Kasumi-1 (cell line): ENCODE measurements around the gene BORCS6.

Source experiments
- DNase-seq, 2 experiments: peaks; one replicate each; lab custom pipeline; 2025; lab: John Stamatoyannopoulos, UW

BORCS6 gene

DNA sequence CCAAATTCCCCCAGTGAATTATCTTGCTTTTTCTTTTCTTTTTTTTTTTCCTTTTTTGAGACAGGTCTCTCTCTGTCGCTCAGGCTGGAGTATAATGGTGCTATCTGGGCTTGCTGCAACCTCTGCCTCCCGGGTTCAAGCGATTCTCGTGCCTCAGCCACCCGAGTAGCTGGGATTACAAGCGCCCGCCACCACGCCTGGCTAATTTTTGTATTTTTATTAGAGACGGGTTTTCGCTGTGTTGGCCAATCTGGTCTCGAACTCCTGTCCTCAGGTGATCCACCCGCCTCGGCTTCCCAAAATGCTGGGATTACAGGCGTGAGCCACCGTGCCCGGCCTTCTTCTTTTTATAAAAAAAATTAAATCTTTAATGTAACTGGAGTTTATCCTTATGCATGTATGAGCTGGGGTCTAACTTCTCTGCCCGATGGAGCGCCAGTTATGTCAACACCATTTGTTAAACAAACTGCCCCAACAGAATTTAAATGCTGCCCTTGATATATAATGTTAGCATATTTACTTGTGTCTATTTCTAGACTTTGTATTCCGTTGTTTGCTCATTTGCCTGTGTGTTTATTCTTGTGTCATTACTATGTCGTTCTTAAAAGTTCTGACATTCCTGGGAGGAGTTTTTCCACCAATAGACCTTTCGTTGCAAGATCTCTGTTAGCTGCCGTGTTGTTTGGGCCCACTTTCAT lies 20.9 kb upstream of the BORCS6 start:
- DNase-seq: no peak

GRCh38 chr17:8209907-8210760 lies 20.2 kb upstream of the BORCS6 start, which contains the start of gene AURKB:
Gene AURKB, minus strand, starts transcription at chr17:8210575. Its CDS starts 351 bp downstream, at chr17:8210224.
- DNase-seq: peak; percentile 68 to 82

GRCh38 chr17:8206536-8206935 lies 16.6 kb upstream of the BORCS6 start:
- DNase-seq: no peak

- DNase-seq: no peak
These were observed 15.0 kb upstream of the BORCS6 start for GRCh38 chr17:8204761-8205555.

- peak; percentile 85 to 88 for DNase-seq
These were observed 2.3 kb upstream of the BORCS6 start for GRCh38 chr17:8192070-8192815.

DNA sequence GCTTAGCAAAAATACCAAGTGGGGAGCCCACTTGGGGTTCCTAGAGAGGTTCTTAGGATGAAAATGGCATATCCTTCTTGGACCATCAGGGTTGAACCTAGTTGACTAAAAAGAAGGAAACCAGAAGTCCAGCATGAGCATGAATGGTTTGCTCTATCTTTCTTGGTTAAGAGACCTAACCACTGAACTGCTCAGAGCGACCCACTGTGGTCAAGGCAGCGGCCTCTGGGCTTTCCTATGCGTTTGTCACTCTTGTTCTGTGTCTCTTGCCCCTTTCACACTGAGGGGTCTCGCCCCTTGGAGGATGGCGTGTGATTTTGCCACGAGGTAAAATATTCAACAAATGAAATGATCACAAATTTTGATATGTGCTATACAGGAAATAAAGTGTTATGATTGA lies 526 bp upstream of the BORCS6 start:
- DNase-seq: no peak

DNA sequence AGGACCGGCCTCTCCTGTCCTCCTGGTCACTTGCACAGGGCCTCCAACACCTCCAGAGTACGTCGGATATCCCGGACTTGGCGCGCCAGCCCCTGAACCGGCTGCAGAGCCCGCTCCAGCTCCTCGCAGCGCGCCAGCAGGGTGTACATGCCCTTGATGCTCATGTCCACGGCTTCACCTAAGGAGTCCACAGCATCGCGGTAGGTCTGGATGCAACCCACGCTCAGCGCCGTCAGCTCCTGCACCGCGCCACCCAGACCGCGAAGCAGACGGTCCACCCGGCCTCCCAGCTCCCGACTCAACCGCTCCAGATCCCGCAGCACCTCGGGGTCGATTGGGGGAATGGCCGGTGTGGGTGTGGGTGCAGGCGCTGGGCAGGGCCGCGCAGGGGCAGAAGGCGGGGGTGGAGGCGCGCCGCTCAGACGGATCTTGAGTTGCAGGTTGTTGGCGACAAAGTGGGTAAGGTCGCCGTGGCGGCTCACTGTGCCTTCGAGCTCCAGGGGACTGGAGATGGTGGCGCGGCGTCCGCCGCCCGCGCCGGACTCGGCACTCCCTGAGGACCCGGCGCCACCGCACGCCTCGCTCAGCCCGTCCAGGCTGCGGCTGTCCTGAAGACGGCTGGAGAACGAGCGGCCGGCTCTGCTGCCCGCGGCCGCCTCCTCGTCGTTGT lies 804 bp downstream of the BORCS6 start:
- no peak for DNase-seq

GRCh38 chr17:8188263-8188839 lies 1.6 kb downstream of the BORCS6 start:
- DNase-seq: no peak

DNA sequence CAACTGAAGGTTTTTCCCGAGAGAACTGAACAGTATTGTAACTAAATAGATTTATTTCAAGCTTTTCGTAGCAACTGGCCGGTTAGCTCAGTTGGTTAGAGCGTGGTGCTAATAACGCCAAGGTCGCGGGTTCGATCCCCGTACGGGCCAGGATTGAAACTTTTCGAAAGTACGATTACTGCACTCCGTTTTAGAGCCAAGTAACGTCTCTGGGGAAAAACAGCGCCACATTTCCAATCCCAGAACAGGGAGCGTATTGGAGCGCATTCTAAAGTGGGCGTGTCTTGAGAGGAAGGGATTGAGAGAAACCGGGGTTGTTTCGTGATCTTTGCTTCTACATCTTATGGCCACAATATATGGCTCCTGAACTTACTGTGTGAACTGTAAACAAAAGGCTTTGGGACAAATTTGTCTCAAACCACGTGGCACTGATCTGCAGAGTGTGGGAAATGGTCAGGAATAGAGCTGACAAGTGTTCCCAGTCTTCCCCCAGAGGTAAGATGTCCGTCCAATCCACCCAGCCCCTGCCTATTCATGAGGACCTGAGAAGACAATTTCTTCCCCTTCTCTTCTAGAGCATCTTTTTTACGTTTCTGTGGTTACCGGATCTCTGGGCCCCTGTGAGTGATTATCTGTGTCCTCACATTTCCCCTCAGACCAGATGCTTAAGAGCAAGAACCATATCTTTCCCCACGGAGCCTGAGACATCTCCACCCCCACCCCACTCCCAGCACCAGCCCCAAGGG lies 2.3 kb downstream of the BORCS6 start:
- peak; percentile 89 to 91 for DNase-seq

- DNase-seq: peak; percentile 80 to 88
These were observed 3.0 kb downstream of the BORCS6 start for GRCh38 chr17:8186787-8187516.

- no peak for DNase-seq
These were observed 3.6 kb downstream of the BORCS6 start for GRCh38 chr17:8186446-8186786.

DNA sequence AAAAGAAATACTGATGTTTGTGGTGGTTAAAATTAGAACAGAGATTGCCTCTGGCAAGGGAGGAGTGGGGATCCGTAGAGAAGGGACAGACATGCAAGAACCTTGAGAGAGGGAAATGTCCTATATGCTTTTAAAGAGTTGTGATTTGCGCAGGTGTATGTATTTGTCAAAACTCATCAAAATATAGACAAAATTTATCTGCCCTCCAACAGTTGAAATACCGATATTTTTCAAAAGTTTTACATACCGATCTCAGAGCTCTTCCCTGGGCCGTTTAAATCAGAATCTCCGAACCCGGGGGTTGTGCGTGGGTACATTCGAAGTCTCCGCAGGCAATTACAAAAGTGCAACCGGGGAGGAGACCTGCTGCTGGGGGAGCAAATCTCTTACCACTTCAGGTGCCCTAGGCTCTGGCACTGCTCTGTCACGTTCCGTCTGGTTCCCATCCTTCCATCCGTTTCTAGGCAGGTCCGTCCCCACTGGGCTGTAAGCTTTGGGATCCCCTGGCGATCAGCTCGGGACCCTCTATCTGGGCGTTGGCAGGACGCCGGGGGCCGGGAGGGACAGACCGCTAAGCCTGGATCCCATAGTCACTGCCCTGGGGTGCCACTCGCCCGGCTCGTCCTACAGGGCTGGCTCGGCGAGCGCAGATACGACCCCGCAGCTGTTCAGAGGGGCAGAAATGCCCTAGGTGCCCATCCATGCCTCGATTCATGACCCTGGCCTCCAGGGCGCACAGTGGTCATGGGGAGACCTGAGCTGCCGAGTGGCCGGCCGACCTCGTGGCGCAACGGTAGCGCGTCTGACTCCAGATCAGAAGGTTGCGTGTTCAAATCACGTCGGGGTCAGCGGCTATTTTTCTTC lies 4.2 kb downstream of the BORCS6 start:
- DNase-seq: peak; percentile 26 to 34

DNA sequence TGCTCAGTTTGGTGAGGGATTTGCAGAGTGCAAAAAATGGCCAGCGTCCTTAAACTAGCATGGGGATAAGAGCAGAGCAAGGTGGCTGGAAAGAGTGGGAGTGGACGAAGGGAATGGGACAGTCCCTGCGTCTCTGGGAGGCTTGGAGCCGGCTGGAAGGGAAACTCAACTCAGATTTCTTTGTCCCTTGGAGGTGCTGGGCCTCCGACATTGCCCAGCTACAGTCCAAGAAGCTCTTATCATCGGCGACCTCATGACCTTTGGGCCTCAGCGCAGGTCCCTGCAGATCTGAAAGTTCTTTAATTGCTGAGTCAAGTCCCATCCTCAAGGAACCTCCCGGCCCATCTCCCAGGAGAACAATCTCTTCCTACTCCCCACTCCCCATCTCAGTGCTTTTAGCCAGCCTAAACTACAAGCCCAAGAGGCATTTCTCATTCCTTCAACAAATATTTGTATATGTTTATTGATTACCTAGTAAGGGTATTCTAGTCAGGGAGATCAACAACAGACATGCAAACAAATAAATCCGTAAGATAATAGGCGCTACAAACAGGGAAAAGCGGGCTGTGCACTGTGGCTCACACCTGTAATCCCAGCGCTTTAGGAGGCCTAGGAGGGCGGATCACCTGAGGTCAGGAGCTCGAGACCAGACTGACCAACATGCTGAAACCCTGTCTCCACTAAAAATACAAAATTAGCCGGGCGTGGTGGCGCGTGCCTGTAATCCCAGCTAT lies 12.8 kb downstream of the BORCS6 start:
- DNase-seq: no peak

DNA sequence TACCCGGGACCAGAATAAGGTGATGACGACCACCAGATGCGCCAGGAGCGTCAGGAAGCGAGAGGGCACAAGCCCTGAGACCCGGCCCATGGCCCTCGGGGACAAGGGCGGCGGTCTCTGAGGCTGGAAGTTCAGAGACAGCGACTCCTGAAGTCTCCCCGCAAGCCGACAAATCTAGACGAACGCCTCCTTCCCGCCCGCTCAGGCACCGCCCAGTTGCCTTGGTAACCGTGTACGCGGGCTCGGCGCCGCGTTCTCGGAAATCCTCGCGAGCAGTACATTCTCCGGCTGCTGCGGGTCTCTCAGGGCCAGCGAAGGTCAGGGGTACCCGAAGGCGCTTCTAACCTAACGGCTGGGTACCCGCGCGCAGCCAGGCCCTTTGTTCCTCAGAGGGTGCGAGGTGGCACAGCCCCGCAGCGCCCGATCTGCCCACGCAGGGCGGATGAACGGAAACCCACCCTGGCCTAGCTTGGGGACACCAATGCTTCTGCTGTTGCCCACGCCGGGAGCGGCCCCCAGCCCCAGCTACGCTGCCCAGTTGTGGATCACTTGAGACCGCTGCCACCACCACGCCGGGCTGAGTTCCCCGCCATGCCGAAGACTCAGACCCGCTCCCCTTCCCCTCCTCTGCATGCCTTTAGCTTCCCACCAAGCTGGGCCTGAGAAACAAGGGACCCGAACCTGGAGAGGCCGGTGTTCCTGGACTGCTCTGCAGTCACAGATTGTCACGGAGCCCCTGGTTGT lies 13.6 kb downstream of the BORCS6 start, which contains the start of gene TMEM107:
Gene TMEM107, minus strand, starts transcription at position 184 of the 744 bp plus-strand sequence. Its CDS starts 94 bp downstream, at position 90.
- peak; percentile 61 to 66 for DNase-seq

DNA sequence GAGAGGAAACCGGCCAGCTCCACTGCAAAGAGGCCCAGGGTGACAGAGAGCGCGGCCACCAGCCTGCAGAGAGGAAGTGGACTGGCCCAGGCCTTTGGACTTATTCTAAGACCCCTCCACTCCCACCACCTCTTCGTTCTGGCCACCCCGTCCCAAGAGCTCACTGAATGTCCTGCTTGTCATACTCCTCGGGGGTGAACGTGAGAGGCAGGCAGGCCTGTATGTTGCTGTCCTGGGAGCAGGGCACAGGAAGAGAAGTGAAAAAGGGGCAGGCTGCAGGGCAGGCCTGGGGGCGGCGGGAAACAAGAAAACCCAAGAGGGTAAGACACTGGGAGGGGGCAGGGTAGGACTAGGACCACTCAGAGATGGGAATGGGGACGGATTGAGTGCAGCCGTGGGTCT lies 14.2 kb downstream of the BORCS6 start:
- DNase-seq: no peak

GRCh38 chr17:8173871-8174322 lies 16.1 kb downstream of the BORCS6 start:
- DNase-seq: no peak
